IMR-90 (cell line): ENCODE measurements around the gene DPH7. TPM values are rescaled to one million over a fixed set of nuclear protein-coding genes. Genes with fewer than 3 reads are reported as not detected.
"Not testable (repeated sequence)": the region's sequence is repeated elsewhere in the genome, so short reads cannot be mapped to it uniquely, and the experiment has no call there.

Experiments used
- ATAC-seq: fragments of 200-7000 bp; cut with Tn5 transposase; 2 replicates; pipeline ENCODE4 v1.9.1; 2020; ENCODE audit warnings: low read depth, mild to moderate bottlenecking, moderate library complexity
- BruUV-seq: library from RNA; stranded (reverse); fragments of 400-500 nt; replicated peaks from 2 replicates; lab custom pipeline; 2021; lab: Mats Ljungman, UMichigan
- CTCF ChIA-PET: fragments of 300-600 bp; formaldehyde crosslinking; extraction: SDS; loops from one replicate; lab custom pipeline; 2021; ENCODE audit warnings: antibody characterized with exemption; lab: Yijun Ruan, JAX
- POLR2A ChIA-PET: fragments of 300-600 bp; sonication (Branson Sonifier 250); formaldehyde crosslinking; loops from one replicate; lab custom pipeline; 2022; ENCODE audit warnings: antibody characterized with exemption; ENCODE audit not compliant: unreplicated experiment; lab: Charles Lee
- DNase-seq: peaks from one replicate; pipeline ENCODE4 v3.0.0; 2013
- H2AFZ ChIP-seq: replicated peaks from 2 replicates; pipeline ENCODE3; 2013; ENCODE audit warnings: low read length, mild to moderate bottlenecking; ENCODE audit not compliant: poor library complexity
- H2AK5ac ChIP-seq: 2 replicates; pipeline ENCODE4 v1.6.1; 2013; ENCODE audit warnings: low read depth, low read length, inconsistent platforms
- H2AK9ac ChIP-seq: replicated peaks from 2 replicates; pipeline ENCODE3; 2013; ENCODE audit warnings: mild to moderate bottlenecking, low read depth, low read length, moderate library complexity; ENCODE audit not compliant: poor library complexity
- H2BK120ac ChIP-seq: 2 replicates; pipeline ENCODE4 v1.6.1; 2013; ENCODE audit warnings: low read depth, low read length, inconsistent platforms
- H2BK15ac ChIP-seq: 3 replicates; pipeline ENCODE4 v1.6.1; 2013; ENCODE audit warnings: low read depth, low read length, inconsistent platforms
- H2BK20ac ChIP-seq: 2 replicates; pipeline ENCODE4 v1.6.1; 2013; ENCODE audit warnings: low read depth, mild to moderate bottlenecking, inconsistent platforms, low read length, moderate library complexity
- H2BK5ac ChIP-seq: 2 replicates; pipeline ENCODE4 v1.6.1; 2013; ENCODE audit warnings: mild to moderate bottlenecking, low read depth, low read length, inconsistent platforms; ENCODE audit not compliant: poor library complexity, severe bottlenecking
- H3K14ac ChIP-seq: replicated peaks from 2 replicates; pipeline ENCODE4 v1.6.1; 2013; ENCODE audit warnings: low read depth, low read length, inconsistent platforms
- H3K18ac ChIP-seq: 2 replicates; pipeline ENCODE4 v1.6.1; 2013; ENCODE audit warnings: low read depth, low read length, control low read depth
- H3K23ac ChIP-seq: 2 replicates; pipeline ENCODE4 v1.6.1; 2013; ENCODE audit warnings: low read depth, low read length, inconsistent platforms
- H3K27ac ChIP-seq: 2 replicates; pipeline ENCODE4 v1.5.1; 2013; ENCODE audit warnings: mild to moderate bottlenecking, control low read depth, low read length; ENCODE audit not compliant: insufficient read depth
- H3K27me3 ChIP-seq: 2 replicates; pipeline ENCODE4 v1.6.1; 2013; ENCODE audit warnings: low read length; ENCODE audit not compliant: control insufficient read depth, insufficient read depth
- H3K36me3 ChIP-seq: 2 replicates; pipeline ENCODE4 v1.6.1; 2013; ENCODE audit warnings: low read length, mixed read lengths; ENCODE audit not compliant: control insufficient read depth, insufficient read depth
- H3K4ac ChIP-seq: 2 replicates; pipeline ENCODE4 v1.6.1; 2013; ENCODE audit warnings: low read depth, low read length, inconsistent platforms
- H3K4me1 ChIP-seq: 2 replicates; pipeline ENCODE4 v1.6.1; 2013; ENCODE audit warnings: low read length, mixed read lengths; ENCODE audit not compliant: control insufficient read depth, insufficient read depth
- H3K4me2 ChIP-seq: 2 replicates; pipeline ENCODE4 v1.6.1; 2013; ENCODE audit warnings: low read depth, mild to moderate bottlenecking, control low read depth, low read length, moderate library complexity
- H3K4me3 ChIP-seq: 2 replicates; pipeline ENCODE4 v1.5.1; 2013; ENCODE audit warnings: low read depth, mild to moderate bottlenecking, control low read depth, low read length, moderate library complexity; ENCODE audit not compliant: insufficient read depth
- H3K56ac ChIP-seq: 2 replicates; pipeline ENCODE4 v1.6.1; 2013; ENCODE audit warnings: low read length, inconsistent platforms; ENCODE audit not compliant: insufficient read depth; ENCODE audit errors: extremely low read depth
- H3K79me1 ChIP-seq, 2 experiments: 2 replicates each; pipeline ENCODE4 v1.6.1; 2013; ENCODE audit warnings: low read length in 2 of 2, inconsistent platforms in 1 of 2, low read depth in 1 of 2
- H3K9ac ChIP-seq: 2 replicates; pipeline ENCODE4 v1.6.1; 2013; ENCODE audit warnings: low read depth, low read length, control low read depth
- H3K9me1 ChIP-seq: 2 replicates; pipeline ENCODE4 v1.6.1; 2013; ENCODE audit warnings: low read length, inconsistent platforms; ENCODE audit not compliant: insufficient read depth
- H3K9me3 ChIP-seq: 2 replicates; pipeline ENCODE4 v1.6.1; 2013; ENCODE audit warnings: low read length; ENCODE audit not compliant: control insufficient read depth, insufficient read depth
- H4K20me1 ChIP-seq: 2 replicates; pipeline ENCODE4 v1.6.1; 2013; ENCODE audit warnings: low read length, inconsistent platforms; ENCODE audit not compliant: insufficient read depth
- H4K5ac ChIP-seq: 2 replicates; pipeline ENCODE4 v1.6.1; 2013; ENCODE audit warnings: mild to moderate bottlenecking, low read depth, low read length, control low read depth
- H4K8ac ChIP-seq, 2 experiments: 2 replicates each; pipeline ENCODE4 v1.6.1; 2013; ENCODE audit warnings: low read depth in 2 of 2, low read length in 2 of 2, control low read depth in 1 of 2, inconsistent platforms in 1 of 2
- H4K91ac ChIP-seq: 2 replicates; pipeline ENCODE4 v1.6.1; 2013; ENCODE audit warnings: low read depth, low read length, inconsistent platforms; ENCODE audit not compliant: insufficient read depth
- POLR2A ChIP-seq: IDR thresholded peaks from 2 replicates; pipeline ENCODE4 v1.6.1; 2012; ENCODE audit warnings: mild to moderate bottlenecking, low read depth, low read length
- RFX5 ChIP-seq: IDR thresholded peaks from 2 replicates; pipeline ENCODE4 v1.8.0; 2012; ENCODE audit warnings: low read depth, mild to moderate bottlenecking, low read length, moderate library complexity
- WGBS, 2 experiments: methylation state at CpG; one replicate each; pipeline versions ENCODE4 v1.1.5 to v1.1.7; 2013; ENCODE audit warnings: missing lambda C conversion rate in 2 of 2; ENCODE audit not compliant: insufficient read length in 1 of 2; ENCODE audit errors: extremely low coverage in 2 of 2; 5-methylcytosine and 5-hydroxymethylcytosine counted together
- dilution Hi-C: fragments of 300-500 bp; cut with HindIII; formaldehyde crosslinking; loops from one replicate; pipeline ENCODE4 v1.14.3; 2018; ENCODE audit warnings: low sequenced_read_pairs; ENCODE audit not compliant: unreplicated experiment
- in situ Hi-C: fragments of 300-500 bp; cut with MboI; formaldehyde crosslinking; loops from 3 replicates; pipeline ENCODE4 v1.14.3; 2019; ENCODE audit warnings: low sequenced_read_pairs, inconsistent platforms, mixed read lengths
- intact Hi-C: fragments of 100-400 bp; cut with micrococcal nuclease; formaldehyde crosslinking; loops from 2 replicates; pipeline ENCODE4 v1.10.0; 2022
- polyA plus RNA-seq, 3 experiments: library from polyadenylated mRNA; depleted of rRNA; stranded (reverse); fragments of >200 nt; gene quantifications; 2 replicates each; pipeline ENCODE4 v1.2.3, GENCODE V29; 2012; ENCODE audit warnings: low replicate concordance in 1 of 3
- total RNA-seq: library from RNA; depleted of rRNA; stranded (reverse); fragments of >200 nt; gene quantifications from 2 replicates; pipeline ENCODE4 v1.2.3, GENCODE V29; 2012

The DPH7 gene
- total and polyA plus RNA-seq, 2 of the 4 experiments (the other 2 are of a cell fraction): 12.5 to 33.7 TPM

DNA sequence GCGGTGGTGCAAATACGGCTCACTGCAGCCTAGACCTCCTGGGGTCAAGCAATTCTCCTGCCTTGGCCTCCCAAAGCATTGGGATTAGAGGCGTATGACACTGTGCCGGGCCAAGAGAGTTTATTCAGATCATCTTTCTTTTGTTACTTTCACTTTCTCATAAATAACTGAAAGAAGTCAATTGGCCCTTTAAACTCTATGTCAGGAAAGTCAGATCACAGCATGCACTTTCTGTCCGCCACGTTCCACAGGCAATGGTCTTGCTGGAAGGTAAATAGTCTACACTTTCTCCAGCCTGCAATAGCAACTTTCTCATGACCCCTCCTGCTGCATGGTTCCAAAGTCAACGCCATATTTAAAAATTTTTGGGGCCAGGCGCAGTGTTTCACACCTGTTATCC lies 20.2 kb upstream of the DPH7 start:
- no peak overlapping the region for H4K8ac ChIP-seq
- no peak overlapping the region for H3K4ac ChIP-seq
- DNase-seq (no peak), ATAC-seq (no peak)
- no peak overlapping the region for H2AK9ac ChIP-seq
- in situ Hi-C loops: no loop called here
- no peak overlapping the region for H3K9ac ChIP-seq
- no peak overlapping the region for H3K56ac ChIP-seq
- dilution Hi-C loops: no loop called here
- H4K91ac ChIP-seq: no peak overlapping the region
- H3K36me3 ChIP-seq: no peaks in the 10 kb centered on the region
- intact Hi-C loops: no loop called here
- H3K4me3 ChIP-seq: no peak overlapping the region
- no peak overlapping the region for H2BK15ac ChIP-seq
- H2BK120ac ChIP-seq: no peak overlapping the region
- ChIA-PET POLR2A (no interaction called here), CTCF (no interaction called here)
- TF ChIP-seq POLR2A (no peak), RFX5 (no peak)
- no TSS peak for BruUV-seq
- H2AK5ac ChIP-seq: no peak overlapping the region
- H3K27me3 ChIP-seq: peaks cover 5% of the 10 kb centered on the region; the same call in 1 of the 2 replicates
- peaks cover 3% of the 10 kb centered on the region; the same call in 1 of the 2 replicates for H3K9me1 ChIP-seq
- H2BK5ac ChIP-seq: no peak overlapping the region
- no peak overlapping the region for H3K18ac ChIP-seq
- no peaks in the 10 kb centered on the region for H4K20me1 ChIP-seq
- no peak overlapping the region for H2AFZ ChIP-seq
- 83% methylated on average over 5 of the region's 8 CpGs; no CpG with 5 or more reads in 1 of the 2 experiments for WGBS, 2 experiments
- no peak overlapping the region for H4K5ac ChIP-seq
- H3K9me3 ChIP-seq: no peaks in the 10 kb centered on the region
- no peak overlapping the region for H3K23ac ChIP-seq
- H3K14ac ChIP-seq: no peak overlapping the region
- H3K79me1 ChIP-seq: no peaks in the 10 kb centered on the region
- no peaks in the 10 kb centered on the region for H3K4me1 ChIP-seq
- no peak overlapping the region for H3K4me2 ChIP-seq
- no peak overlapping the region for H2BK20ac ChIP-seq
- no peak overlapping the region for H3K27ac ChIP-seq

DNA sequence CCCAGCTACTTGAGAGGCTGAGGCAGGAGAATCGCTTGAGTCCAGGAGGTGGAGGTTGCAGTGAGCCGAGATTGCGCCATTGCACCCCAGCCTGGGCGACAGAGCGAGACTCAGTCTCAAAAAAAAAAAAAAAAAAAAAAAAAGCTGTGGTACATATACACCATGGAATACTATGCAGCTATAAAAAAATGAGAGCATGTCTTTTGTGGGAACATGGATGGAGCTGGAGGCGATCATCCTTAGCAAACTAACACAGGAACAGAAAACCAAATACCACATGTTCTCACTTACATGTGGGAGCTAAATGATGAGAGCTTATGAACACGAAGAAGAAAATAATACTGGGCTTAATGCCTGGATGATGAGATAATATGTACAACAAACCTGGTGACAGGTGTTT lies 17.9 kb upstream of the DPH7 start:
- H2BK5ac ChIP-seq, intact Hi-C loops: not testable (repeated sequence)

More for the DNA sequence above, 17.9 kb upstream of the DPH7 start:
- H2BK15ac ChIP-seq, H3K9me1 ChIP-seq, H2BK120ac ChIP-seq, DNase-seq, H3K4me3 ChIP-seq, BruUV-seq, in situ Hi-C loops, H4K5ac ChIP-seq, H3K9ac ChIP-seq, H3K56ac ChIP-seq, H4K8ac ChIP-seq, H3K14ac ChIP-seq, H3K36me3 ChIP-seq, H3K18ac ChIP-seq, H4K91ac ChIP-seq, H3K4ac ChIP-seq, H4K20me1 ChIP-seq, H2AK5ac ChIP-seq, ATAC-seq, POLR2A ChIA-PET, H2BK20ac ChIP-seq, H3K4me2 ChIP-seq, dilution Hi-C loops, H3K27ac ChIP-seq, CTCF ChIA-PET, H2AK9ac ChIP-seq, H3K9me3 ChIP-seq, H3K4me1 ChIP-seq, H3K23ac ChIP-seq, H2AFZ ChIP-seq, H3K27me3 ChIP-seq, H3K79me1 ChIP-seq: not testable (repeated sequence)
- no CpG with 5 or more reads among the region's 7 CpGs for WGBS, 2 experiments
